H1 (cell line): ENCODE measurements around the gene TSC2. TPM values are rescaled to one million over a fixed set of nuclear protein-coding genes. Genes with fewer than 3 reads are reported as not detected.
A peak's percentile ranks its signal among the peaks of the same experiment; 100 is the strongest.

Source experiments
- CTCF ChIA-PET: fragments of 300-600 bp; sonication (Branson Sonifier 250); formaldehyde crosslinking; loops from one replicate; lab custom pipeline; 2021; ENCODE audit not compliant: partially characterized antibody; lab: Charles Lee
- POLR2A ChIA-PET: fragments of 300-600 bp; sonication (Branson Sonifier 250); formaldehyde crosslinking; loops from one replicate; lab custom pipeline; 2021; ENCODE audit warnings: inconsistent platforms; ENCODE audit not compliant: partially characterized antibody; lab: Charles Lee
- DNase-seq, 2 experiments: peaks; one replicate each; pipeline versions ENCODE4 v3.0.0 to v3.0.0-alpha.2; 2010 to 2022; ENCODE audit warnings: low spot score in 2 of 2, low read depth in 1 of 2, mixed read lengths in 1 of 2
- FAIRE-seq: peaks from 2 replicates; lab custom pipeline; 2011; peaks lifted over from hg19 to GRCh38; lab: Jason Lieb, UNC
- H2AFZ ChIP-seq: 2 replicates; pipeline ENCODE4 v1.8.1; 2012; ENCODE audit warnings: low read length, inconsistent platforms
- H2AK5ac ChIP-seq: 2 replicates; pipeline ENCODE4 v1.6.1; 2013; ENCODE audit warnings: low read depth, low read length
- H2BK120ac ChIP-seq: replicated peaks from 2 replicates; pipeline ENCODE3; 2013; ENCODE audit warnings: low read depth, low read length, inconsistent platforms
- H2BK12ac ChIP-seq: 2 replicates; pipeline ENCODE4 v1.6.1; 2013; ENCODE audit warnings: low read depth, low read length
- H2BK15ac ChIP-seq: 2 replicates; pipeline ENCODE4 v1.6.1; 2013; ENCODE audit warnings: low read length
- H2BK20ac ChIP-seq: 2 replicates; pipeline ENCODE4 v1.6.1; 2013; ENCODE audit warnings: low read length
- H2BK5ac ChIP-seq: 2 replicates; pipeline ENCODE4 v1.6.1; 2013; ENCODE audit warnings: low read depth, low read length
- H3K14ac ChIP-seq: 2 replicates; pipeline ENCODE4 v1.6.1; 2013; ENCODE audit warnings: inconsistent platforms; ENCODE audit not compliant: insufficient read length
- H3K18ac ChIP-seq: 2 replicates; pipeline ENCODE4 v1.6.1; 2013; ENCODE audit warnings: low read length; ENCODE audit errors: extremely low read depth
- H3K23ac ChIP-seq: 2 replicates; pipeline ENCODE4 v1.6.1; 2013; ENCODE audit warnings: inconsistent platforms; ENCODE audit not compliant: insufficient read length
- H3K23me2 ChIP-seq: 2 replicates; pipeline ENCODE4 v1.6.1; 2013; ENCODE audit warnings: low read depth, low read length
- H3K27ac ChIP-seq: 2 replicates; pipeline ENCODE4 v1.6.1; 2011; ENCODE audit warnings: low read depth, low read length, inconsistent platforms
- H3K27me3 ChIP-seq, 4 experiments: replicated peaks in 1 of 4; 1 replicate in 1 of 4; 2 replicates in 3 of 4; pipeline versions ENCODE4 v1.6.1 to v1.8.1; 2011 to 2013; ENCODE audit warnings: low read length in 3 of 4, mild to moderate bottlenecking in 3 of 4, inconsistent platforms in 2 of 4, mixed read lengths in 2 of 4, moderate library complexity in 1 of 4; ENCODE audit not compliant: control insufficient read depth in 3 of 4, insufficient read depth in 3 of 4; ENCODE audit errors: extremely low read depth in 1 of 4
- H3K36me3 ChIP-seq, 4 experiments: 2 replicates each; pipeline versions ENCODE4 v1.6.1 to v1.8.1; 2011 to 2013; ENCODE audit warnings: mild to moderate bottlenecking in 4 of 4, low read length in 3 of 4, moderate library complexity in 2 of 4, control low read depth in 1 of 4, inconsistent platforms in 1 of 4; ENCODE audit not compliant: insufficient read depth in 4 of 4, control insufficient read depth in 2 of 4
- H3K4ac ChIP-seq: replicated peaks from 2 replicates; pipeline ENCODE3; 2013; ENCODE audit warnings: low read length, low read depth, mixed read lengths, inconsistent platforms; ENCODE audit not compliant: insufficient read length
- H3K4me1 ChIP-seq, 4 experiments: replicated peaks in 1 of 4; 1 replicate in 1 of 4; 2 replicates in 3 of 4; pipeline versions ENCODE4 v1.6.1 to v1.8.1; 2011 to 2013; ENCODE audit warnings: low read length in 3 of 4, inconsistent platforms in 2 of 4, mixed read lengths in 1 of 4; ENCODE audit not compliant: insufficient read depth in 4 of 4, control insufficient read depth in 3 of 4
- H3K4me2 ChIP-seq, 2 experiments: 2 replicates each; pipeline versions ENCODE4 v1.6.1 to v1.8.1; 2011 to 2013; ENCODE audit warnings: low read depth in 2 of 2, low read length in 2 of 2, control low read depth in 1 of 2, inconsistent platforms in 1 of 2, mild to moderate bottlenecking in 1 of 2; ENCODE audit not compliant: insufficient read depth in 1 of 2
- H3K4me3 ChIP-seq, 4 experiments: fragments of 200-600, 300-600 bp in 1 of 4; sonication (generic), shearing (Covaris generic), sonication (Bioruptor Twin) in 1 of 4; 2 replicates each; pipeline versions ENCODE4 v1.5.1 to v1.8.1; 2011 to 2016; ENCODE audit warnings: low read length in 4 of 4, low read depth in 3 of 4, control low read depth in 2 of 4, inconsistent platforms in 2 of 4, mild to moderate bottlenecking in 2 of 4, mixed read lengths in 1 of 4, moderate library complexity in 1 of 4; ENCODE audit not compliant: insufficient read depth in 2 of 4; ENCODE audit errors: extremely low read depth in 1 of 4
- H3K56ac ChIP-seq: replicated peaks from 2 replicates; pipeline ENCODE3; 2013; ENCODE audit warnings: low read depth, mild to moderate bottlenecking, mixed read lengths, low read length, inconsistent platforms; ENCODE audit not compliant: insufficient read length
- H3K79me1 ChIP-seq: 2 replicates; pipeline ENCODE4 v1.6.1; 2013; ENCODE audit warnings: low read depth, low read length, control low read depth
- H3K79me2 ChIP-seq, 2 experiments: 2 replicates each; pipeline versions ENCODE4 v1.6.1 to v1.8.1; 2012 to 2013; ENCODE audit warnings: low read length in 2 of 2, mild to moderate bottlenecking in 2 of 2, inconsistent platforms in 1 of 2; ENCODE audit not compliant: insufficient read depth in 2 of 2, control insufficient read depth in 1 of 2
- H3K9ac ChIP-seq, 4 experiments: replicated peaks in 1 of 4; 1 replicate in 1 of 4; 2 replicates in 3 of 4; pipeline versions ENCODE4 v1.6.1 to v1.8.1; 2011 to 2013; ENCODE audit warnings: low read depth in 3 of 4, low read length in 3 of 4, control low read depth in 2 of 4, mild to moderate bottlenecking in 2 of 4, moderate library complexity in 2 of 4, inconsistent platforms in 1 of 4; ENCODE audit errors: extremely low read depth in 1 of 4
- H3K9me3 ChIP-seq, 2 experiments: 2 replicates each; pipeline versions ENCODE4 v1.6.1 to v1.8.1; 2012 to 2013; ENCODE audit warnings: mild to moderate bottlenecking in 2 of 2, moderate library complexity in 2 of 2, control low read depth in 1 of 2, inconsistent platforms in 1 of 2, low read depth in 1 of 2, low read length in 1 of 2, mixed read lengths in 1 of 2; ENCODE audit not compliant: insufficient read depth in 2 of 2
- H4K20me1 ChIP-seq, 2 experiments: replicated peaks in 1 of 2; 2 replicates each; pipeline versions ENCODE3 to v1.8.1; 2011 to 2013; ENCODE audit warnings: inconsistent platforms in 2 of 2, low read length in 2 of 2, mild to moderate bottlenecking in 1 of 2; ENCODE audit not compliant: insufficient read depth in 2 of 2, control insufficient read depth in 1 of 2
- H4K5ac ChIP-seq: 2 replicates; pipeline ENCODE4 v1.6.1; 2013; ENCODE audit warnings: low read length, low read depth, mixed read lengths, inconsistent platforms; ENCODE audit not compliant: insufficient read length
- H4K8ac ChIP-seq: 2 replicates; pipeline ENCODE4 v1.8.0; 2013; ENCODE audit warnings: mild to moderate bottlenecking, moderate library complexity, low read length, inconsistent platforms; ENCODE audit not compliant: insufficient read depth; ENCODE audit errors: extremely low read depth
- H4K91ac ChIP-seq: replicated peaks from 2 replicates; pipeline ENCODE3; 2013; ENCODE audit warnings: low read length, mixed read lengths, inconsistent platforms; ENCODE audit not compliant: insufficient read length
- GTF2F1 ChIP-seq: IDR thresholded peaks from 2 replicates; pipeline ENCODE4 v1.6.1; 2012; ENCODE audit warnings: low read depth, low read length, improper control_type of control experiment, borderline replicate concordance
- PHF8 ChIP-seq: fragments of 200-600 bp; sonication (generic); conservative IDR thresholded peaks from 2 replicates; pipeline ENCODE4 v1.7.1; 2012; ENCODE audit warnings: low read depth, mild to moderate bottlenecking, inconsistent platforms, low read length, moderate library complexity
- POLR2AphosphoS5 ChIP-seq: IDR thresholded peaks from 2 replicates; pipeline ENCODE4 v1.6.1; 2011; ENCODE audit warnings: low read depth, low read length
- WGBS, 2 experiments: shearing (Covaris generic) in 1 of 2; methylation state at CpG; one replicate each; pipeline versions ENCODE4 v1.1.6 to v1.1.7; 2013 to 2015; ENCODE audit warnings: low lambda C conversion rate in 2 of 2, mixed read lengths in 2 of 2, inconsistent platforms in 1 of 2, low coverage in 1 of 2, missing lambda C conversion rate in 1 of 2; ENCODE audit not compliant: insufficient replicate concordance in 2 of 2, insufficient coverage in 1 of 2, insufficient read length in 1 of 2; ENCODE audit errors: extremely low coverage in 1 of 2, missing lambda C conversion rate in 1 of 2; 5-methylcytosine and 5-hydroxymethylcytosine counted together
- polyA plus RNA-seq, 7 experiments: library from polyadenylated mRNA; depleted of rRNA in 3 of 7; stranded (reverse) in 5 of 7; unstranded in 2 of 7; fragments of >200 nt in 5 of 7; fragments of 200-250 nt in 2 of 7; gene quantifications; 1 replicate in 5 of 7; 2 replicates in 1 of 7; 4 replicates in 1 of 7; pipeline versions ENCODE4 v1.2.1 to v1.2.3, GENCODE V29; 2011 to 2013; ENCODE audit warnings: missing spikeins in 2 of 7, mixed read lengths in 2 of 7
- total RNA-seq: library from RNA; stranded (reverse); fragmentation: NEBNext Ultra II Directional; extraction: Animal tissue kit (Norgen Biotek cat#: 25700); gene quantifications from 2 replicates; pipeline ENCODE4 v1.2.1, GENCODE V29; 2021

Gene TSC2
- total and polyA plus RNA-seq, 2 of the 8 experiments (the other 6 are each of a cell fraction or from before 2014, with no cell fraction given): 65.9 to 96.6 TPM

DNA sequence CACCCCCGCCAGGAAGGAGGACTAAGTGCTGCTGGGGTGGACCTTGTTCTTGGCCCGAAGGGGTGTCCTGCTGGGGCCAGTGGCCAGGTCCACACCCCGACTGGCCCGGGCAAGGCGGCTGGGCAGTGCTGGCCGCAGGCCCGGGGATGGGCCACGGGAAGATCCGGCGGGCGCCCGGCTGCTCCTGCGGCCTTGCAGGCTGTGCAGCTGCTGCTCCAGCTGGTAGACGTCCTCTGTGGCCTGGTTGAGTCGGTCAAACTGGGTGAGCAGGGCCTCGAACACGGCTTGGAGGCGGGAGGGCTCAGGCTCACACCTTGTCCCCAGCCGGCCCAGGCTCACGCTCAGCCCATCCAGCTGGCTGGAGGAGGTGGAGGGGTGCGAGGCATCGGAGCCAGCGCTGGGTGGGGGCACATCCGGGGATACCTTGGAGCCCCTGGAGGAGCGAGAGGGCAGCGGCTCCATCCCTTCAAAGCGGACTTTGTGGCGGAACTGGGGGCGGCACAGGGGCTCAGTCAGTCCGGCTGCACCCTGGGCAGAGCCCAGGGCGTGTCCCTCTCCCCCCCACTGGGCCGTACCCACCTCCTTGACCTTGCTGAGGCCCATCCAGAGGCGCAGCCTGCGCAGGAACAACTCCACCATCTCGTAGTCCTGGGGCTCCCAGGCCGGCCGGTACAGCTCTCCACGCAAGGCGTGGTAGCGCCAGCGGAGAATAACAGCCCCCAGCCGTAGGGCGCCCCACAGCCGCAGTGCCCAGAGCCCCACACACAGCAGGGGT, 42.1 kb downstream of the TSC2 start:
- H2BK15ac ChIP-seq: no peak overlapping the region
- H3K18ac ChIP-seq: no peak overlapping the region; the same call in 1 of the 2 replicates
- ChIA-PET POLR2A (interaction anchor here (0.8 to 6.9 kb wide), 9 partner anchors 11 to 128 kb away, joined by 3 to 54 read pairs (median 4); partner anchors contain the start of gene TRAF7), CTCF (interaction anchor here (0.5 to 3.8 kb wide), 25 partner anchors 10 to 665 kb away, joined by 3 to 25 read pairs (median 5); partner anchors contain the start of genes NHERF2, NPW, NTHL1 and TSC2)
- no peaks in the 10 kb centered on the region for H3K79me2 ChIP-seq
- WGBS, 2 experiments: 89% methylated on average over 34 of the region's 44 CpGs; no CpG with 5 or more reads in 1 of the 2 experiments
- H3K4me3 ChIP-seq: peak overlapping the region in 1 of 4 experiments; percentile 69; a peak in 2 of 8 replicates
- H4K91ac ChIP-seq: peak overlapping the region; percentile 85
- no peak overlapping the region for H2AK5ac ChIP-seq
- H3K4me2 ChIP-seq: peak overlapping the region in 1 of 2 experiments; percentile 46; a peak in 2 of 4 replicates
- peaks cover 8 to 19% of the 10 kb centered on the region in 2 experiments for H4K20me1 ChIP-seq
- no peak overlapping the region for H2BK120ac ChIP-seq
- H3K4ac ChIP-seq: no peak overlapping the region
- H3K9ac ChIP-seq: no peak overlapping the region
- H4K8ac ChIP-seq: peak overlapping the region; percentile 89
- no peaks in the 10 kb centered on the region for H3K27me3 ChIP-seq
- no peak overlapping the region for H3K14ac ChIP-seq
- no peak overlapping the region for H3K23ac ChIP-seq
- H3K27ac ChIP-seq: no peak overlapping the region
- no peak for FAIRE-seq
- H3K36me3 ChIP-seq: peaks cover 0 to 24% (median 0%) of the 10 kb centered on the region in 4 experiments; a peak in 3 of 8 replicates
- H3K4me1 ChIP-seq: peaks cover 0 to 12% (median 9%) of the 10 kb centered on the region in 4 experiments; a peak in 5 of 7 replicates
- H2BK20ac ChIP-seq: no peak overlapping the region
- H2AFZ ChIP-seq: no peak overlapping the region
- H3K9me3 ChIP-seq: no peaks in the 10 kb centered on the region
- no peaks in the 10 kb centered on the region for H3K79me1 ChIP-seq
- no peak overlapping the region for H2BK5ac ChIP-seq
- no peak overlapping the region for H3K56ac ChIP-seq
- H3K23me2 ChIP-seq: peaks cover 6% of the 10 kb centered on the region; the same call in 1 of the 2 replicates
- H4K5ac ChIP-seq: no peak overlapping the region
- TF ChIP-seq GTF2F1 (no peak), POLR2AphosphoS5 (peak; percentile 35; the same call in 1 of the 2 replicates), PHF8 (no peak)
- DNase-seq: no peak
- 0 out of 2 replicates have a peak overlapping the region, but pooled peaks have one; percentile 27 for H2BK12ac ChIP-seq
